GM12878 (cell line): ENCODE measurements around the gene RILPL2. TPM values are rescaled to one million over a fixed set of nuclear protein-coding genes. Genes with fewer than 3 reads are reported as not detected.

ENCODE experiments used
- ATAC-seq: fragments of 200-7000 bp; cut with Tn5 transposase; 3 replicates; pipeline ENCODE4 v1.9.1; 2020; ENCODE audit warnings: mild to moderate bottlenecking, moderate library complexity
- BruUV-seq: library from RNA; stranded (reverse); fragments of 400-500 nt; replicated peaks from 2 replicates; lab custom pipeline; 2021; lab: Mats Ljungman, UMichigan
- CTCF ChIA-PET: fragments of 300-600 bp; sonication (Branson Sonifier 250); formaldehyde crosslinking; extraction: SDS; loops from one replicate; lab custom pipeline; 2021; ENCODE audit warnings: inconsistent platforms; lab: Yijun Ruan, JAX
- POLR2A ChIA-PET: fragments of 350-600 bp; formaldehyde crosslinking; extraction: SDS; loops from one replicate; lab custom pipeline; 2021; ENCODE audit warnings: inconsistent platforms; lab: Charles Lee
- RAD21 ChIA-PET: fragments of 300-600 bp; sonication (Branson Sonifier 250); formaldehyde crosslinking; loops from one replicate; lab custom pipeline; 2023; ENCODE audit warnings: antibody characterized with exemption; ENCODE audit not compliant: unreplicated experiment; lab: Charles Lee
- SMC1A ChIA-PET: fragments of 300-600 bp; sonication (Branson Sonifier 250); formaldehyde crosslinking; loops from one replicate; lab custom pipeline; 2023; ENCODE audit not compliant: unreplicated experiment, uncharacterized antibody; lab: Charles Lee
- DNase-seq: peaks from one replicate; pipeline ENCODE4 v3.0.0-alpha.2; 2011; ENCODE audit warnings: low read depth, low spot score
- FAIRE-seq: peaks from 3 replicates; lab custom pipeline; 2011; peaks lifted over from hg19 to GRCh38; lab: Jason Lieb, UNC
- H2AFZ ChIP-seq: 2 replicates; pipeline ENCODE4 v1.6.0; 2011; ENCODE audit warnings: low read depth, low read length, control low read depth; ENCODE audit not compliant: control insufficient read depth
- H3K27ac ChIP-seq: 2 replicates; pipeline ENCODE4 v1.5.1; 2011; ENCODE audit warnings: control low read depth; ENCODE audit not compliant: control insufficient read depth, insufficient read depth
- H3K27me3 ChIP-seq, 2 experiments: replicated peaks in 1 of 2; 2 replicates each; pipeline versions ENCODE4 v1.6.0 to v1.6.1; 2011; ENCODE audit warnings: low read length in 1 of 2; ENCODE audit not compliant: control insufficient read depth in 2 of 2, insufficient read depth in 2 of 2
- H3K36me3 ChIP-seq, 2 experiments: 2 replicates each; pipeline ENCODE4 v1.5.1; 2011; ENCODE audit warnings: low read length in 1 of 2; ENCODE audit not compliant: control insufficient read depth in 2 of 2, insufficient read depth in 2 of 2
- H3K4me1 ChIP-seq: 2 replicates; pipeline ENCODE4 v1.6.1; 2011; ENCODE audit warnings: mild to moderate bottlenecking, low read length, moderate library complexity, mixed read lengths; ENCODE audit not compliant: control insufficient read depth, insufficient read depth
- H3K4me2 ChIP-seq: 2 replicates; pipeline ENCODE4 v1.6.0; 2011; ENCODE audit warnings: control low read depth; ENCODE audit not compliant: control insufficient read depth, insufficient read depth
- H3K4me3 ChIP-seq: fragments of 200-600 bp; sonication (generic); 2 replicates; pipeline ENCODE4 v1.5.1; 2016
- H3K79me2 ChIP-seq: 2 replicates; pipeline ENCODE4 v1.6.0; 2011; ENCODE audit warnings: low read length; ENCODE audit not compliant: control insufficient read depth, insufficient read depth
- H3K9ac ChIP-seq: 2 replicates; pipeline ENCODE4 v1.8.0; 2011; ENCODE audit warnings: low read length, control low read depth, mixed read lengths; ENCODE audit not compliant: control insufficient read depth, insufficient read depth
- H3K9me3 ChIP-seq: replicated peaks from 3 replicates; pipeline ENCODE4 v1.5.1; 2011; ENCODE audit warnings: mild to moderate bottlenecking, low read length; ENCODE audit not compliant: control insufficient read depth, insufficient read depth
- H4K20me1 ChIP-seq: 2 replicates; pipeline ENCODE4 v1.6.0; 2011; ENCODE audit not compliant: control insufficient read depth, insufficient read depth
- CTCF ChIP-seq, 3 experiments: IDR thresholded peaks in 2 of 3; conservative IDR thresholded peaks in 1 of 3; 2 replicates each; pipeline ENCODE4 v1.5.1; 2011; ENCODE audit warnings: low read depth in 3 of 3, low read length in 3 of 3, mild to moderate bottlenecking in 3 of 3, control low read depth in 2 of 3, moderate library complexity in 2 of 3, inconsistent platforms in 1 of 3, mixed read lengths in 1 of 3; ENCODE audit not compliant: control insufficient read depth in 2 of 3, insufficient read depth in 1 of 3; ENCODE audit errors: extremely low read depth in 1 of 3
- ESRRA ChIP-seq: IDR thresholded peaks from 2 replicates; pipeline ENCODE4 v1.6.1; 2012; ENCODE audit warnings: mild to moderate bottlenecking, low read length, improper control_type of control experiment
- IRF5 ChIP-seq: fragments of 450-650 bp; IDR thresholded peaks from 2 replicates; pipeline ENCODE4 v1.6.1; 2017; ENCODE audit warnings: borderline replicate concordance
- MEF2A ChIP-seq: IDR thresholded peaks from 2 replicates; pipeline ENCODE4 v1.6.1; 2011; ENCODE audit warnings: low read depth, mild to moderate bottlenecking, low read length, moderate library complexity; ENCODE audit not compliant: insufficient read depth
- POLR2AphosphoS2 ChIP-seq: IDR thresholded peaks from 2 replicates; pipeline ENCODE4 v1.6.1; 2011; ENCODE audit warnings: low read depth, mild to moderate bottlenecking, low read length, improper control_type of control experiment, moderate library complexity
- POU2F2 ChIP-seq: IDR thresholded peaks from 3 replicates; pipeline ENCODE4 v1.6.1; 2011; ENCODE audit warnings: low read depth, mild to moderate bottlenecking, low read length, borderline replicate concordance
- SREBF2 ChIP-seq: IDR thresholded peaks from 2 replicates; pipeline ENCODE4 v1.6.1; 2012; ENCODE audit warnings: mild to moderate bottlenecking, low read length
- TCF12 ChIP-seq: IDR thresholded peaks from 2 replicates; pipeline ENCODE4 v1.6.1; 2011; ENCODE audit warnings: low read depth, mild to moderate bottlenecking, low read length
- ZNF207 ChIP-seq: fragments of 450-650 bp; IDR thresholded peaks from 2 replicates; pipeline ENCODE4 v1.6.1; 2014; ENCODE audit warnings: antibody characterized with exemption, mild to moderate bottlenecking, borderline replicate concordance
- ZNF384 ChIP-seq: IDR thresholded peaks from 2 replicates; pipeline ENCODE4 v1.6.1; 2012; ENCODE audit warnings: low read depth, mild to moderate bottlenecking, low read length, improper control_type of control experiment, borderline replicate concordance
- WGBS: methylation state at CpG from one replicate; pipeline ENCODE4 v1.1.6; 2016; ENCODE audit warnings: low lambda C conversion rate; ENCODE audit not compliant: insufficient replicate concordance, insufficient coverage; ENCODE audit errors: missing lambda C conversion rate; 5-methylcytosine and 5-hydroxymethylcytosine counted together
- in situ Hi-C: fragments of 300-500 bp; cut with MboI; formaldehyde crosslinking; loops from 9 replicates; pipeline ENCODE4 v1.14.3; 2018; ENCODE audit warnings: mixed read lengths
- intact Hi-C: fragments of 100-400 bp; cut with micrococcal nuclease; formaldehyde crosslinking; loops from one replicate; pipeline ENCODE4 v1.14.2; 2022; ENCODE audit not compliant: unreplicated experiment
- polyA plus RNA-seq, 11 experiments: library from polyadenylated mRNA; depleted of rRNA in 4 of 11; unstranded in 6 of 11; stranded (reverse) in 5 of 11; fragments of >200 nt; fragmentation: Nextera tagmentation in 4 of 11; fragmentation: Illumina TruSeq in 1 of 11; extraction: Ambion mirVana in 4 of 11; extraction: Trizol in 1 of 11; gene quantifications; 1 replicate in 1 of 11; 2 replicates in 10 of 11; pipeline versions ENCODE4 v1.2.1 to v1.2.3, GENCODE V29; 2011 to 2016; ENCODE audit warnings: inconsistent platforms in 2 of 11, missing spikeins in 2 of 11, low read depth in 1 of 11
- total RNA-seq, 4 experiments: library from RNA; depleted of rRNA in 3 of 4; stranded (reverse); fragments of >200 nt in 3 of 4; fragmentation: Illumina TruSeq in 1 of 4; extraction: Trizol in 1 of 4; gene quantifications; 2 replicates each; pipeline versions ENCODE4 v1.2.1 to v1.2.3, GENCODE V29; 2013 to 2021

The RILPL2 gene
- total and polyA plus RNA-seq, 10 of the 15 experiments (the other 5 are each of a cell fraction or from before 2014, with no cell fraction given) = 3.5 to 38.5 (median 19.7) TPM

- TF ChIP-seq POLR2AphosphoS2 (no peak), ESRRA (peak; percentile 96), POU2F2 (peak; percentile 61; the same call in 1 of the 3 replicates), TCF12 (peak; percentile 100), IRF5 (no peak), MEF2A (peak; percentile 76; the same call in 1 of the 2 replicates), ZNF207 (no peak), SREBF2 (no peak)
These were observed 9.3 kb downstream of the RILPL2 start (continued) for GRCh38 chr12:123427036-123427769.

GRCh38 chr12:123421314-123421713 lies 15.2 kb downstream of the RILPL2 start:
- Histone ChIP-seq H3K4me1 (peaks cover 2% of the 10 kb centered on the region; the same call in 1 of the 2 replicates), H3K79me2 (peaks cover 12% of the 10 kb centered on the region), H4K20me1 (no peaks in the 10 kb centered on the region), H3K4me2 (no peak overlapping the region), H3K36me3 (peaks cover 10 to 25% of the 10 kb centered on the region in 2 experiments), H3K9ac (no peak overlapping the region), H3K27ac (no peak overlapping the region), H3K27me3 (no peaks in the 10 kb centered on the region), H3K9me3 (no peaks in the 10 kb centered on the region), H3K4me3 (no peak overlapping the region), H2AFZ (no peak overlapping the region)
- SMC1A ChIA-PET = interaction anchor here (0.7 to 1.1 kb wide), 2 partner anchors 9 to 37 kb away, joined by 3 read pairs; partner anchors contain the start of gene KMT5A
- BruUV-seq = no TSS peak
- FAIRE-seq (no peak), ATAC-seq (no peak), DNase-seq (no peak)
- CTCF ChIA-PET = interaction anchor here (0.9 to 1.3 kb wide), 3 partner anchors 10 to 162 kb away, joined by 3 to 4 read pairs (median 3); no protein-coding TSS in a partner anchor
- intact Hi-C loops (no loop called here), in situ Hi-C loops (no loop called here)
- 0 out of 6 replicates have a peak, but pooled peaks of 1 of the 3 experiments have one; percentile 2 for TF ChIP-seq CTCF (IDR thresholded peaks at IDR 0.05 in 2 of 3, conservative IDR thresholded peaks at IDR 0.05 in 1 of 3; ENCODE audit: control insufficient read depth in 2 of 3, extremely low read depth in 1 of 3, insufficient read depth in 1 of 3, low read depth in 3 of 3, low read length in 3 of 3)
- TF ChIP-seq ZNF384 = no peak
- RAD21 ChIA-PET = interaction anchor here (1.6 kb wide), 1 partner anchor 10 kb away, joined by 3 read pairs; no protein-coding TSS in a partner anchor
- WGBS = 94% methylated on average over 1 of the region's 2 CpGs
- POLR2A ChIA-PET = no interaction called here
